Stimulated activated CD8-positive, alpha-beta memory T cell treated with anti-CD3 and anti-CD28 coated beads, Interleukin-15, amount 100 ng/mL, for 24 hours (primary cell): ENCODE measurements around the gene TNFAIP6.
"Not testable (repeated sequence)": the region's sequence is repeated elsewhere in the genome, so short reads cannot be mapped to it uniquely, and the experiment has no call there.

Experiments
- DNase-seq: peaks from one replicate; pipeline ENCODE4 v3.0.0-alpha.2; 2020; ENCODE audit warnings: low read depth

TNFAIP6 gene

GRCh38 chr2:151417650-151418049 is 60.3 kb downstream of the TNFAIP6 start:
- no peak for DNase-seq

- DNase-seq = not testable (repeated sequence)
These were observed 64.3 kb downstream of the TNFAIP6 start for GRCh38 chr2:151421681-151422080.

DNA sequence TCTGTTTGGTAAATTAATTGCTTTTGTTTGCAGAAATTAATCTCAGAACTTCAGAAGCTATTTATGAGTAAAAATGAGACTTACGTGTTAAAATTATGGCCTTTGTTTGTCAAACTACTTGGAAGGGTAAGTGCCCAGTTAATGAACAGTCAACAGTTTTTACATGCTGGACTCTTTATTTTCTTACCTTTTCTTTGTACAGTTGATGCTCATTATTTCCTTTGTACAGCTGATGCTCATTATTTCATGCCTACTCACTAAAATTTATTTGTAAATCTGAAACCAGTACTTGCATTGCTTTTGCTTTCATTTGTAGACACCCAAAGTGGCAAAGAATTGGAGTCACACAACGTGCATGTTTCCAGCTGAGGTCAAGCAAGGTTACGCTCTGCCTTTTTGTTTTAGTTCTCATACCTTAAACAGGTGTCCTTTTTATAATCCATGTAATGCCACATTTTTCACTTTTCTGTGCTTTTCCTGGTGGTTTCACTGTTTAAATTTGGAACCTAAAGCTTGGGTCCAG is 65.6 kb downstream of the TNFAIP6 start:
- no peak for DNase-seq

DNA sequence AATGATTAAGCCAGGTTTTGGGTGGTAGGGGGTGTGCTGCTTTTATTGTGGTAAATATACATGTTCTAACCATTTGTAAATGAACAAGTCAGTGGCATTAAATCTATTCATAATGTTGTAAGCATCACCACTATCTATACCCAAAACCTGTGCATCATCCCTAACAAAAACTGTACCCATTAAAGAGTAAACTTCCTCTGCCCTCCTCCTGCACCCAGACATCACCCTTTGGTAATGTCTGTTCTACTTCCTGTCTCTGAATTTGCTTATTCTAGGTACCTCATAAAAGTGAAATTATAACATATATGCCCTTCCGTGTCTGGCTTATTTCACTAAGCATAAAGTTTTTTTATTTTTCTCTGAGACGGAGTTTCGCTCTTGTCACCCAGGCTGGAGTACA is 66.4 kb downstream of the TNFAIP6 start:
- DNase-seq = no peak
